Trophoblast cell (in vitro differentiated cells and primary cell): ENCODE data around the gene MTFMT. TPM values are rescaled to one million over a fixed set of nuclear protein-coding genes. Genes with fewer than 3 reads are reported as not detected.
A peak's percentile ranks its signal among the peaks of the same experiment; 100 is the strongest.

Experiments
- DNase-seq, 2 donors: peaks; one replicate each; pipeline ENCODE4 v3.0.0-alpha.2; 2016
- H2AFZ ChIP-seq: 2 replicates; pipeline ENCODE4 v1.6.1; 2013; ENCODE audit warnings: low read length, moderate library complexity, mild to moderate bottlenecking; ENCODE audit not compliant: insufficient read depth, poor library complexity
- H2AK5ac ChIP-seq: 2 replicates; pipeline ENCODE4 v1.6.1; 2013; ENCODE audit warnings: mild to moderate bottlenecking, low read length
- H2BK120ac ChIP-seq: 2 replicates; pipeline ENCODE4 v1.6.1; 2013; ENCODE audit warnings: low read length, mild to moderate bottlenecking, moderate library complexity; ENCODE audit not compliant: insufficient read depth, poor library complexity
- H2BK12ac ChIP-seq: 2 replicates; pipeline ENCODE4 v1.6.1; 2013; ENCODE audit warnings: mild to moderate bottlenecking, low read length, moderate library complexity
- H2BK5ac ChIP-seq: 2 replicates; pipeline ENCODE4 v1.6.1; 2013; ENCODE audit warnings: low read length, low read depth, moderate library complexity, mild to moderate bottlenecking; ENCODE audit not compliant: poor library complexity
- H3K14ac ChIP-seq: 2 replicates; pipeline ENCODE4 v1.6.1; 2013; ENCODE audit warnings: mild to moderate bottlenecking, low read length
- H3K18ac ChIP-seq: 2 replicates; pipeline ENCODE4 v1.6.1; 2013; ENCODE audit warnings: mild to moderate bottlenecking, low read length
- H3K23ac ChIP-seq: 2 replicates; pipeline ENCODE4 v1.6.1; 2013; ENCODE audit warnings: low read length
- H3K27ac ChIP-seq: 2 replicates; pipeline ENCODE4 v1.5.1; 2013; ENCODE audit warnings: low read depth, mild to moderate bottlenecking, inconsistent platforms, low read length, moderate library complexity
- H3K27me3 ChIP-seq: 2 replicates; pipeline ENCODE4 v1.6.1; 2013; ENCODE audit warnings: inconsistent platforms, mild to moderate bottlenecking, low read length, moderate library complexity; ENCODE audit not compliant: insufficient read depth
- H3K36me3 ChIP-seq, 2 experiments: 1 replicate in 1 of 2; 2 replicates in 1 of 2; pipeline ENCODE4 v1.6.1; 2013; ENCODE audit warnings: low read length in 2 of 2, mild to moderate bottlenecking in 2 of 2, moderate library complexity in 1 of 2; ENCODE audit not compliant: insufficient read depth in 2 of 2, control insufficient read depth in 1 of 2
- H3K4ac ChIP-seq: 2 replicates; pipeline ENCODE4 v1.6.1; 2013; ENCODE audit warnings: low read depth, mild to moderate bottlenecking, low read length, moderate library complexity
- H3K4me1 ChIP-seq, 2 experiments: 1 replicate in 1 of 2; 2 replicates in 1 of 2; pipeline ENCODE4 v1.6.1; 2013; ENCODE audit warnings: low read length in 2 of 2, mild to moderate bottlenecking in 2 of 2, moderate library complexity in 1 of 2; ENCODE audit not compliant: insufficient read depth in 2 of 2, control insufficient read depth in 1 of 2
- H3K4me2 ChIP-seq: 2 replicates; pipeline ENCODE4 v1.6.1; 2013; ENCODE audit warnings: inconsistent platforms, mild to moderate bottlenecking, low read length, moderate library complexity
- H3K4me3 ChIP-seq: 2 replicates; pipeline ENCODE4 v1.5.1; 2013; ENCODE audit warnings: mild to moderate bottlenecking, low read depth, low read length, inconsistent platforms
- H3K79me1 ChIP-seq: one replicate; pipeline ENCODE4 v1.6.1; 2013; ENCODE audit warnings: low read length
- H3K79me2 ChIP-seq: 2 replicates; pipeline ENCODE4 v1.6.1; 2013; ENCODE audit warnings: low read length, mild to moderate bottlenecking; ENCODE audit not compliant: control insufficient read depth, insufficient read depth, poor library complexity
- H3K9ac ChIP-seq: 2 replicates; pipeline ENCODE4 v1.6.1; 2013; ENCODE audit warnings: mild to moderate bottlenecking, low read length
- H3K9me3 ChIP-seq: 2 replicates; pipeline ENCODE4 v1.6.1; 2013; ENCODE audit warnings: low read depth, mild to moderate bottlenecking, control low read depth, inconsistent platforms, low read length; ENCODE audit not compliant: insufficient read depth
- H4K12ac ChIP-seq: 2 replicates; pipeline ENCODE4 v1.6.1; 2013; ENCODE audit warnings: low read depth, mild to moderate bottlenecking, low read length, moderate library complexity
- H4K8ac ChIP-seq: 2 replicates; pipeline ENCODE4 v1.6.1; 2013; ENCODE audit warnings: low read depth, mild to moderate bottlenecking, low read length, moderate library complexity
- H4K91ac ChIP-seq: one replicate; pipeline ENCODE4 v1.6.1; 2013; ENCODE audit warnings: low read depth, mild to moderate bottlenecking, low read length, moderate library complexity
- WGBS: extraction: QIAGEN DNeasy Blood & Tissue Kit; methylation state at CpG from one replicate; pipeline ENCODE4 v1.1.7; 2013; ENCODE audit warnings: missing lambda C conversion rate; ENCODE audit not compliant: insufficient read length, insufficient coverage; ENCODE audit errors: extremely low coverage; 5-methylcytosine and 5-hydroxymethylcytosine counted together
- polyA plus RNA-seq: library from polyadenylated mRNA; stranded (reverse); fragments of 200-250 nt; gene quantifications from 2 replicates; pipeline ENCODE4 v1.2.3, GENCODE V29; 2013

Gene MTFMT
- polyA plus RNA-seq: 8.1 and 8.9 TPM in 2 replicates

DNA sequence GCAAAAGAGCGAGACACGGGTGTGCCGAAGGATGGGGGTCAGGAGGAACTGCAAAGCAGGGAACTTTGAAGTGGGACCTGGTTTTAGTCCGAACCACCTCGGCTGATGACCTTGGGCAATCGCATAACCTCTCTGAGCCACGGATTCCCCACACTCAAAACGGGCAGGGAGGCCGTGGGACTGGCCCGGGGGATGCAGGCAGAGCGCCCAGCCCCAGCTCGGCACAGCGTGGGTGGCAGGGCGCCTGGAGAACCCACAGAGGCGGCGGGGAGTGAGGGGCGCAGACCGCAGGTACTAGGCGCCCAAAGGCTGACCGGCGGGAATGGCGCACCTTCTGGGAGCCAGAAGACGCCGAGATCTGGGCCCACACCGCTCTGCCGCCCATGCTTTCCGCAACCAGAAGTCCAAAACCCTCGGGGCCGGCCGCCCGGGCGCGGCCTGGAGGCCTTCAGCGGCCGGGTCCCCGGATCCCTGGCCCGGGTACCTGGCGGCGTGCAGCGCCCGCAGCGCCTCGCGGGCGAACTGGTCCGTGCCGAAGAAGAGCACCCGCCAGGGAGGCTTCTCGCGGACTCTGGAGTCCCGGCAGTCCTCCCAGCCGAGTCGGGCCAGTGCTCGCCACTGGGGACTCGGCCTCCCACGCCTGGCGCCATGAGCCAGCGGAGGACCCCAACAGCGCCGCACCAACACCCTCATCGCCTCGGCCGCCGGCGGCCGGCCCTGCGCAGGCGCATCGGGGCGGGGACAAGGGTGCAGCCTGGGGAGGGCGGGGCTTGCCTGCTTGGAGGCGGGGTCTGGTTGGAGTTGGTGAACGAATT, at the start of gene MTFMT:
MTFMT (minus strand) TSS at position 719 of the 815 bp plus-strand sequence; CDS start at position 693, 26 bp downstream.
- Histone ChIP-seq H3K9ac (peak within 1 kb of the TSS; percentile 94), H4K8ac (peak within 1 kb of the TSS; percentile 61), H2AK5ac (peak within 1 kb of the TSS; percentile 81), H3K23ac (no peak within 1 kb of the TSS), H2BK5ac (peak within 1 kb of the TSS; percentile 16), H4K91ac (peak within 1 kb of the TSS; percentile 55), H3K18ac (peak within 1 kb of the TSS; percentile 97), H3K14ac (peak within 1 kb of the TSS; percentile 93), H3K79me2 (peaks cover 5% of the 10 kb centered on the region), H3K4me2 (peak within 1 kb of the TSS; percentile 99), H2BK12ac (no peak within 1 kb of the TSS), H3K36me3 (no peaks in the 10 kb centered on the region), H2AFZ (peak within 1 kb of the TSS; percentile 90), H4K12ac (peak within 1 kb of the TSS; percentile 77), H3K9me3 (peaks cover 2% of the 10 kb centered on the region), H3K4ac (peak within 1 kb of the TSS; percentile 90), H3K27me3 (no peaks in the 10 kb centered on the region), H3K4me3 (peak within 1 kb of the TSS; percentile 94), H3K4me1 (peaks cover 2 to 3% of the 10 kb centered on the region in 2 experiments), H3K79me1 (peaks cover 5% of the 10 kb centered on the region), H2BK120ac (peak within 1 kb of the TSS; percentile 31), H3K27ac (no peak within 1 kb of the TSS)
- WGBS: no CpG with 5 or more reads among the region's 73 CpGs
- DNase-seq: peak; percentile 74 to 86

DNA sequence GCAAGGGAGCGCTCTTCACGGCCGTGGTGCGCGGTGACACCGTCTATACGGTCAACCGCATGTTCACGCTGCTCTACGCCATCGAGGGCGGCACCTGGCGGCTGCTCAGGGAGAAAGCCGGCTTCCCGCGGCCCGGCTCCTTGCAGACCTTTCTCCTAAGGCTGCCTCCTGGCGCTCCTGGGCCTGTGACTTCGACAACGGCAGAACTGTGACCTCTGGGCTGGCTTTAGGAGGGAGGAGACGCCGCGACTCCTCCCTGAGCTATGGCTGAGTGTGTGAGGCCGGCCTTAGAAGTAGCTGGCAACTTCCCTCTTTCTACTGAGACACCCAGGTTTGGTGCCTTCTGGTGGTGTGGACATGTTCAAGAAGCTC, 48.5 kb upstream of the MTFMT start:
- no peak overlapping the region for H3K27ac ChIP-seq
- H2BK120ac ChIP-seq: no peak overlapping the region
- peak; percentile 55 to 76 for DNase-seq
- no peak overlapping the region for H3K23ac ChIP-seq
- no peak overlapping the region for H3K4me3 ChIP-seq
- H3K4me2 ChIP-seq: no peak overlapping the region
- H3K4me1 ChIP-seq: peaks cover 2 to 7% of the 10 kb centered on the region in 2 experiments
- no peak overlapping the region for H4K91ac ChIP-seq
- no peak overlapping the region for H4K8ac ChIP-seq
- no peaks in the 10 kb centered on the region for H3K36me3 ChIP-seq
- H3K4ac ChIP-seq: no peak overlapping the region
- H3K9me3 ChIP-seq: peaks cover 9% of the 10 kb centered on the region
- no peak overlapping the region for H2AFZ ChIP-seq
- no peak overlapping the region for H2BK12ac ChIP-seq
- H2BK5ac ChIP-seq: no peak overlapping the region
- H3K79me2 ChIP-seq: no peaks in the 10 kb centered on the region
- H3K9ac ChIP-seq: no peak overlapping the region
- H3K14ac ChIP-seq: no peak overlapping the region
- no peaks in the 10 kb centered on the region for H3K79me1 ChIP-seq
- WGBS: no CpG with 5 or more reads among the region's 24 CpGs
- no peak overlapping the region for H4K12ac ChIP-seq
- H2AK5ac ChIP-seq: no peak overlapping the region
- no peak overlapping the region for H3K18ac ChIP-seq
- no peaks in the 10 kb centered on the region for H3K27me3 ChIP-seq

DNA sequence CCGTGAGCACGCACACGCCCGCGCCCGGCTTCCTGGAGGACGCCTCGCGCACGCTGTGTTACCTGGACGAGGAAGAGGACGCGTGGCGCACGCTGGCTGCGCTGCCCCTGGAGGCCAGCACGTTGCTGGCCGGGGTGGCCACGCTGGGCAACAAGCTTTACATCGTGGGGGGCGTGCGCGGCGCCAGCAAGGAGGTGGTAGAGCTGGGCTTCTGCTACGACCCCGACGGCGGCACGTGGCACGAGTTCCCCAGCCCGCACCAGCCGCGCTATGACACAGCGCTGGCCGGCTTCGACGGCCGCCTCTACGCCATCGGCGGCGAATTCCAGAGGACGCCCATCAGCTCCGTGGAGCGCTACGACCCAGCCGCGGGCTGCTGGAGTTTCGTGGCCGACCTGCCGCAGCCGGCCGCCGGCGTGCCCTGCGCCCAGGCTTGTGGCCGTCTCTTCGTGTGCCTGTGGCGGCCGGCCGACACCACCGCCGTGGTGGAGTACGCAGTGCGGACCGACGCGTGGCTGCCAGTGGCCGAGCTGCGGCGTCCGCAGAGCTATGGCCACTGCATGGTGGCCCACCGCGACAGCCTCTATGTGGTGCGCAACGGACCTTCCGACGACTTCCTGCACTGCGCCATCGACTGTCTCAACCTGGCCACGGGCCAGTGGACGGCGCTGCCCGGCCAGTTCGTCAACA, 48.0 kb upstream of the MTFMT start:
- WGBS: no CpG with 5 or more reads among the region's 85 CpGs
- no peak overlapping the region for H2BK12ac ChIP-seq
- no peak overlapping the region for H3K18ac ChIP-seq

DNA sequence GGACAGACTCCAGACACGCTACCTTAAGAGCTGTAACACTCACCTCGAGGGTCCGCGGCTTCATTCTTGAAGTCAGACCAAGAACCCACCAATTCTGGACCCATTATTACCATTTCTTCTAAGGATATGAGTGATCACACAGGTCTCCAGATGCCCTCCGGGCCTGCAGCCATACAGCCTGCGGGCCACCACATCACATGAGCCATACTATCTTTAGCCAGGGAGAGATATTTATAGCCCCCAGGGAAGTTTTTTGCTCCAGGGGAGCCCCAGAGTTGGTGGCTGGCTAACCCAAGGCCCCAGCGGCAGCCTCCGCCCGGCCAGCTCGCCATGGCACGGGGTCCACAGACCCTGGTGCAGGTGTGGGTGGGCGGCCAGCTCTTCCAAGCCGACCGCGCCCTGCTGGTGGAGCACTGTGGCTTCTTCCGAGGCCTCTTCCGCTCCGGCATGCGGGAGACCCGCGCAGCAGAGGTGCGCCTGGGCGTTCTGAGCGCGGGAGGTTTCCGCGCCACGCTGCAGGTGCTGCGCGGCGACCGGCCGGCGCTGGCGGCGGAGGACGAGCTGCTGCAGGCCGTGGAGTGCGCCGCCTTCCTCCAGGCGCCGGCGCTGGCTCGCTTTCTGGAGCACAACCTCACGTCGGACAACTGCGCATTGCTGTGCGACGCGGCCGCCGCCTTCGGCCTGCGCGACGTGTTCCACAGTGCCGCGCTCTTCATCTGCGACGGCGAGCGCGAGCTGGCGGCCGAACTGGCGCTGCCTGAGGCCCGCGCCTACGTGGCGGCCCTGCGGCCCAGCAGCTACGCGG, 47.2 kb upstream of the MTFMT start, which contains the start of gene KBTBD13:
KBTBD13 (plus strand) TSS at position 261 of the 805 bp plus-strand sequence; CDS start at position 331, 70 bp downstream.
- no peaks in the 10 kb centered on the region for H3K79me1 ChIP-seq
- H3K4me3 ChIP-seq: no peak within 1 kb of the TSS
- no peaks in the 10 kb centered on the region for H3K27me3 ChIP-seq
- H3K4me2 ChIP-seq: no peak within 1 kb of the TSS
- no peak within 1 kb of the TSS for H2BK5ac ChIP-seq
- no peaks in the 10 kb centered on the region for H3K36me3 ChIP-seq
- no peak within 1 kb of the TSS for H4K8ac ChIP-seq
- H3K27ac ChIP-seq: no peak within 1 kb of the TSS
- H3K4me1 ChIP-seq: peaks cover 3 to 9% of the 10 kb centered on the region in 2 experiments
- no peak within 1 kb of the TSS for H3K18ac ChIP-seq
- no peak within 1 kb of the TSS for H3K9ac ChIP-seq
- no peak within 1 kb of the TSS for H2BK12ac ChIP-seq
- no peak within 1 kb of the TSS for H4K91ac ChIP-seq
- no peaks in the 10 kb centered on the region for H3K79me2 ChIP-seq
- H2AFZ ChIP-seq: no peak within 1 kb of the TSS
- peak in 1 of 2 donors; percentile 10 for DNase-seq
- no CpG with 5 or more reads among the region's 73 CpGs for WGBS
- no peak within 1 kb of the TSS for H3K14ac ChIP-seq
- H2BK120ac ChIP-seq: no peak within 1 kb of the TSS
- peaks cover 6% of the 10 kb centered on the region for H3K9me3 ChIP-seq
- no peak within 1 kb of the TSS for H3K4ac ChIP-seq
- no peak within 1 kb of the TSS for H3K23ac ChIP-seq
- no peak within 1 kb of the TSS for H2AK5ac ChIP-seq
- no peak within 1 kb of the TSS for H4K12ac ChIP-seq

More for the DNA sequence above, 48.0 kb upstream of the MTFMT start:
- Histone ChIP-seq H3K27me3 (no peaks in the 10 kb centered on the region), H3K36me3 (no peaks in the 10 kb centered on the region), H3K4me1 (peaks cover 1 to 7% of the 10 kb centered on the region in 2 experiments), H2AK5ac (no peak overlapping the region), H2BK5ac (no peak overlapping the region), H3K23ac (no peak overlapping the region), H3K4me2 (no peak overlapping the region), H4K91ac (no peak overlapping the region), H3K9me3 (peaks cover 9% of the 10 kb centered on the region), H2BK120ac (no peak overlapping the region), H4K12ac (no peak overlapping the region), H3K79me2 (no peaks in the 10 kb centered on the region), H3K27ac (no peak overlapping the region), H3K9ac (no peak overlapping the region), H4K8ac (no peak overlapping the region), H3K14ac (no peak overlapping the region), H3K4me3 (no peak overlapping the region), H3K4ac (no peak overlapping the region), H3K79me1 (no peaks in the 10 kb centered on the region), H2AFZ (no peak overlapping the region)
- DNase-seq: no peak
